NCI-H748 (cell line): ENCODE data around the gene GPRC5B.

Experiments
- DNase-seq: peaks from one replicate; lab custom pipeline; 2025; ENCODE audit not compliant: unreplicated experiment; lab: John Stamatoyannopoulos, UW

The GPRC5B gene

GRCh38 chr16:19817122-19817521, 67.5 kb downstream of the GPRC5B start:
- DNase-seq = no peak

GRCh38 chr16:19815418-19815817, 69.2 kb downstream of the GPRC5B start:
- no peak for DNase-seq

GRCh38 chr16:19812986-19813385, 71.7 kb downstream of the GPRC5B start:
- DNase-seq = no peak

- no peak for DNase-seq
These were observed 73.6 kb downstream of the GPRC5B start for GRCh38 chr16:19810817-19811731.

- DNase-seq = no peak
These were observed 75.0 kb downstream of the GPRC5B start for GRCh38 chr16:19809693-19810092.

GRCh38 chr16:19809121-19809635, 75.5 kb downstream of the GPRC5B start:
- no peak for DNase-seq

- no peak for DNase-seq
These were observed 76.5 kb downstream of the GPRC5B start for GRCh38 chr16:19808061-19808641.
